ENCODE results near the gene ALDH9A1. TPM values are rescaled to one million over a fixed set of nuclear protein-coding genes. Genes with fewer than 3 reads are reported as not detected.
A peak's percentile ranks its signal among the peaks of the same experiment; 100 is the strongest.
"Not testable (repeated sequence)": the region's sequence is repeated elsewhere in the genome, so short reads cannot be mapped to it uniquely, and the experiment has no call there.

Gene ALDH9A1
- total RNA-seq: 100 to 1,000 TPM in 3 of 4 donors, 10 to 100 TPM in 1; 66.5 to 176 (median 131) TPM

- TF ChIP-seq, protein P1, sequence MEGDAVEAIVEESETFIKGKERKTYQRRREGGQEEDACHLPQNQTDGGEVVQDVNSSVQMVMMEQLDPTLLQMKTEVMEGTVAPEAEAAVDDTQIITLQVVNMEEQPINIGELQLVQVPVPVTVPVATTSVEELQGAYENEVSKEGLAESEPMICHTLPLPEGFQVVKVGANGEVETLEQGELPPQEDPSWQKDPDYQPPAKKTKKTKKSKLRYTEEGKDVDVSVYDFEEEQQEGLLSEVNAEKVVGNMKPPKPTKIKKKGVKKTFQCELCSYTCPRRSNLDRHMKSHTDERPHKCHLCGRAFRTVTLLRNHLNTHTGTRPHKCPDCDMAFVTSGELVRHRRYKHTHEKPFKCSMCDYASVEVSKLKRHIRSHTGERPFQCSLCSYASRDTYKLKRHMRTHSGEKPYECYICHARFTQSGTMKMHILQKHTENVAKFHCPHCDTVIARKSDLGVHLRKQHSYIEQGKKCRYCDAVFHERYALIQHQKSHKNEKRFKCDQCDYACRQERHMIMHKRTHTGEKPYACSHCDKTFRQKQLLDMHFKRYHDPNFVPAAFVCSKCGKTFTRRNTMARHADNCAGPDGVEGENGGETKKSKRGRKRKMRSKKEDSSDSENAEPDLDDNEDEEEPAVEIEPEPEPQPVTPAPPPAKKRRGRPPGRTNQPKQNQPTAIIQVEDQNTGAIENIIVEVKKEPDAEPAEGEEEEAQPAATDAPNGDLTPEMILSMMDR (IDR thresholded peaks at IDR 0.05): no peak
- ATAC-seq (ENCODE audit: low FRiP score): peak; percentile 93
- peak; percentile 65 for DNase-seq (ENCODE audit: low spot score)
Observed at GRCh38 chr1:165697881-165698760, at the start of gene ALDH9A1. Gene ALDH9A1, minus strand, starts transcription at chr1:165698562. Its CDS starts 4 bp downstream, at chr1:165698558.

DNA sequence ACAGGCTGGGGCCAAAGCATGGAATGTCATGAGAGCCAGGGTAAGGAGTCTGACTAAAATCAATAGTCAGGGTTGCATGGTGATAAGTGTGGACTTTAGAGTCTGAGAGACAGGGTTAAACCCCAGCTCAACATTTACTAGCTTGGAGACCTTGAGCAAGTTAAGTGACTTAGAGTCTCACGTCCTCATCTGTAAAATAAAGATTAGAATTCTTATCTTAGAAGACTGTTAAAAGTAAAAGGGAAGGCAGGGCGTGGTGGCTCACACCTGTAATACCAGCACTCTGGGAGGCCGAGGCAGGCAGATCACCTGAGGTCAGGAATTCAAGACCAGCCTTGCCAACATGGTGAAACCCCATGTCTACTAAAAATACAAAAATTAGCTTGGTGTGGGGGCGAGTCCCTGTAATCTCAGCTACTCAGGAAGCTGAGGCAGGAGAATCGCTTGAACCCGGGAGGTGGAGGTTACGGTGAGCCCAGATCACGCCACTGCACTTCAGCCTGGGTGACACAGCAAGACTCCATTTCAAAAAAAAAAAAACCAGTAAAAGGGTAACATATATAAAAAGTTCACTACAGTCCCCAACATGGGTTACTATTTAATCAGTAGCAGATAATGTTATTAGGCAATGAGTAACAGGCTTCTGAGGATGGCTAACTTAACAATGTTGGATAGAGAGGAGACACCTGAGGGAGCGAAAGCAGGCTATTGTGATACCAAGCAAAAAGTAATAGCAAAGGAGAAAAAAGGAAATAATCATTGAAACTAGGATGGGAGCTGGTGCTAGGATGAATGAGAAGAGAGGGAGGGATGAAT, 49.5 kb upstream of the ALDH9A1 start:
- no peak for ATAC-seq (ENCODE audit: low FRiP score)
- TF ChIP-seq, protein P1 (IDR thresholded peaks at IDR 0.05): no peak
- no peak for DNase-seq (ENCODE audit: low spot score)

DNA sequence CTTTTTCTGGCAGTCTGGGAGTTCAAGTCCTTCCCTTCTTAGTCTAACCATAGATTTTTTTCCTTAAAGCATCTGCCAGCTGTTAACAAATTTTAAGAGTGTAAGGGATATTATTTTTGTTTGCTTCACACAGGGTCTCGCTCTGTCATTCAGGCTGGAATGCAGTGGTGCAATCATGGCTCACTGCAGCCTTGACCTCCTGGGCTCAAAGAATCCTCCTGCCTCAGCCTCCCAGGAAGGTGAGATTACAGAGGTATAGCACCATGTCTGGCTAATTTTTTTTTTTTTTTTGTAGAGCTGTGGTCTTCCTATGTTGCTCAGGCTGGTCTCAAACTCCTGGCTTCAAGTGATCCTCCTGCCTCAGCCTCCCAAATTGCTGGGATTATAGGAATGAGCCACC, 46.6 kb upstream of the ALDH9A1 start:
- ATAC-seq (ENCODE audit: low FRiP score): not testable (repeated sequence)

GRCh38 chr1:165742194-165742593, 43.8 kb upstream of the ALDH9A1 start:
- ATAC-seq (ENCODE audit: low FRiP score) (no peak), DNase-seq (ENCODE audit: low spot score) (no peak)
- TF ChIP-seq, protein P1 (IDR thresholded peaks at IDR 0.05): no peak

More for the DNA sequence above, 46.6 kb upstream of the ALDH9A1 start:
- DNase-seq (ENCODE audit: low spot score): not testable (repeated sequence)

- DNase-seq (ENCODE audit: low spot score): no peak
- TF ChIP-seq, protein P1 (IDR thresholded peaks at IDR 0.05): no peak
- no peak for ATAC-seq (ENCODE audit: low FRiP score)
Observed at GRCh38 chr1:165738794-165739193, 40.4 kb upstream of the ALDH9A1 start.

DNA sequence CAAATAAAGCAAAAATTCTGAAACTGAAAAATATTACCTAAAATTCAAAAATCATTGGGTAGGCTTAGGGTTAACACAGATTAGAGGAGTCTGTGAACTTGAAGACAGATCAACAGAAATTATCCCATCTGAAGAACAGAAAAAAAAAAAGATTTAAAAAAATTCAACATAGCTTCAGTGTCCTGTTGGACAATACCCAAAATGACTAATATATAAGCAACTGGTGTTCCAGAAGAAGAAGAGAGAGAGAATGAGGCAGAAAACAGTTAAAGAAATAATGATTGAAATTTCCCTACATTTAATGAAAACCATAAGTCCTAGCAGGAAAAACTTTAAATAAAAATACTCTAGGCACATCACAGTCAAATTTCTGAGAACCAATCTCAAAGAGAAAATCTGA, 38.8 kb upstream of the ALDH9A1 start:
- TF ChIP-seq, protein P1 (IDR thresholded peaks at IDR 0.05): no peak
- no peak for DNase-seq (ENCODE audit: low spot score)

DNA sequence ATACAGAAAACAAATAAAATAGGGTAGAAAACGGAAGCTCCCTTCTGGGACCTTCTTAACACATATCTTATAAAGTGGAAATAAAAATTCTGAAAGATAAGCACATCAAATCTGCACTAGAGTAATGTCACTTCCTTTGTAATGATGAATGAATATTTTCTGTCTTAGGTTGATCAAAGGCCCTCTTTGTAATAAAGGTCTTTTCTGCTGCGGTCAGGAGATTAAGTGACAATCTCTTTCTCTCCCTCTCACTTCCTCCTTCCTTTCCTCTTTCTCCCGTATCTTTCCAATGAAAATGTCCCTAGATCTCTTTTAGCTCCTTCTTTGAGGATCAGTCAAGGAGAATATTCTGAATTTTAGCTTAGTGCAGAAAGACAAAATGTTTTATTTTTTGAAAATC, 36.5 kb upstream of the ALDH9A1 start:
- TF ChIP-seq, protein P1 (IDR thresholded peaks at IDR 0.05): no peak
- DNase-seq (ENCODE audit: low spot score): no peak
- ATAC-seq (ENCODE audit: low FRiP score): no peak

More for the DNA sequence above, 38.8 kb upstream of the ALDH9A1 start:
- ATAC-seq (ENCODE audit: low FRiP score): no peak

All from omental fat pad (tissue), 4 donors.